HL-60/S4 (cell line): ENCODE measurements around the gene USH2A.
"Not testable (repeated sequence)": the region's sequence is repeated elsewhere in the genome, so short reads cannot be mapped to it uniquely, and the experiment has no call there.

Experiments used
- in situ Hi-C: fragments of 300-500 bp; cut with MboI; formaldehyde crosslinking; loops from 2 replicates; pipeline ENCODE4 v1.14.3; 2022; ENCODE audit warnings: low sequenced_read_pairs

Gene USH2A

GRCh38 chr1:216145451-216146018, 277.7 kb downstream of the USH2A start:
- in situ Hi-C loops: not testable (repeated sequence)

DNA sequence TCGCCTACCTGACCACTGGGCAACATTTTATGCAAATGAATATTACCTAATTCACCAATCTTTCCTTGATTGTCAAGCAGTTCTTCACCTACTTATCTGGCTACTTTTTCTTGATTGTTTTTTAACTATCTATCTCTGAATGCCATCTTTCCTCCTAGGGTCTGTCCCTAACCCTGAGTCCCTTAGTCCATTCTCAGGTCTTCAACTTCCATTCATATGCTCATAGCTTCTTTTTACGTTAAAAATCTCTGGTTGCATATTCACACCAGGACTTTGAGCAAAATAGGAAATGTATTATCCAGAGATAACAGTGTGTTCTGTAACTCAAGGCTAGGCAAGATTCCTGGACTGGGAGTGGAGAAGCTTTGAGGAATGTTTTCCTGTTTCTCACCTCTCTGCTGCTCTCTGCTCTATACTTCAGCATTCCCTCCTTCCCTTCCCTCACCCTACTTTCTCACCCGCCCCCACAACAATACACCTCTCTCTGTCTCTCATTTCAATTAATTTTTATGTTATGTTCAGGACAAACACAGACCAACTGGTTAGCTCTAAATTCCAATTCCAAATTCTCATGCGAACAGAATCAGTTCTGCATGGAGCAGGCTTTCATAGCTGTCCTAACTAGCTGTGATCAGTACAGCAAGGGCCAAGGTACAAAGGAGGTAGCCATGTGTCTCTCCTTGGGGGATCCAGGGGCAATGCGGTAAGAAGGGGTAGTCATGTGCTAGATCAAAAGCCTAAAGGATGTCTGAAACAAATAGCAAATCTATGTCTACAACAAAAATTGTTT, 278.4 kb downstream of the USH2A start:
- in situ Hi-C loops: no loop called here

DNA sequence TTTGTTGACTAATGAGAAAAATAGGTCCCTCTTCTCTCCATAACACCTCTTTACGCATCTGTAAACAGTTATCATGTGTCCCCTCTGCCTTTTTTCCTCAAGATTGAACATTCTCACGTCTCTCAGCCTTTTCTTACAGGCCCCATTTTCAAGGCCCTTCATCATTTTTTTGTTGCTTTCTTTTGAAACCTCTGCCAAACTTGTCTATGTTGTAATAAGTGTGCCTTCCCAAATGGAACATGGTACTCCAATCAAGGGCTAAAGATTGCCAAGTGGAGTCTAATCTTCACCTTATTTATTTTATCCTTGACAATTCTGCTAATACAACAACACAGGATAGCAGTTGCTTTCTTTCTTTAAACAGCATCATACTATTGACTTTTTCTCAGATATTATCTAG, 280.3 kb downstream of the USH2A start:
- in situ Hi-C loops: no loop called here

GRCh38 chr1:216140730-216141524, 282.3 kb downstream of the USH2A start:
- in situ Hi-C loops: no loop called here

DNA sequence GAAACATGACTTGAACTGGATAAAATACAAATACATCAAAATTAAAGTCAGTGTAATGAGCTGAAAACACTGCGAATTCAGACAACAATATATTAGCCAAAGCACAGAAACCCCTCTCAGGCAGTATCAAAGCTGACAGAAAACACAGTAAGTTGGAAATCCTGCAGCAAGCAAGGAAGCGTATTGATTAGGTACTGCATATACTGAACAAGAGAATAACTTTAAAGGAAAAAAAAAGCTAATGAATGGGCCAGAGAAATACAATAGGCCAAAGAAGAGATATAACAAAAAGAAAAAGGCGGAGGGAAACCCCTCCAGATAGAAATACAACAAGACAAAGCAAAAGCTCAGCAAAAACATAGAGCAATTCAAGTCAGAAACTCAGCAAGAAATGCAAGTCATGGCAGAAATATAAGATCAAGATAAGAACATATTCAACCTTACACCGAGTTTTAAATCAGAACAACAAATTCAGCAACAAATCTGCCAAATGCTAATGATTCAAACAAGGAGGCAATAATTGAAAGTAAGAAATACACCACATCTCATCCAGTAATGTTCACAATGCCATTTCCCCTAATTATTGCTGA, 299.0 kb downstream of the USH2A start:
- in situ Hi-C loops: no loop called here

DNA sequence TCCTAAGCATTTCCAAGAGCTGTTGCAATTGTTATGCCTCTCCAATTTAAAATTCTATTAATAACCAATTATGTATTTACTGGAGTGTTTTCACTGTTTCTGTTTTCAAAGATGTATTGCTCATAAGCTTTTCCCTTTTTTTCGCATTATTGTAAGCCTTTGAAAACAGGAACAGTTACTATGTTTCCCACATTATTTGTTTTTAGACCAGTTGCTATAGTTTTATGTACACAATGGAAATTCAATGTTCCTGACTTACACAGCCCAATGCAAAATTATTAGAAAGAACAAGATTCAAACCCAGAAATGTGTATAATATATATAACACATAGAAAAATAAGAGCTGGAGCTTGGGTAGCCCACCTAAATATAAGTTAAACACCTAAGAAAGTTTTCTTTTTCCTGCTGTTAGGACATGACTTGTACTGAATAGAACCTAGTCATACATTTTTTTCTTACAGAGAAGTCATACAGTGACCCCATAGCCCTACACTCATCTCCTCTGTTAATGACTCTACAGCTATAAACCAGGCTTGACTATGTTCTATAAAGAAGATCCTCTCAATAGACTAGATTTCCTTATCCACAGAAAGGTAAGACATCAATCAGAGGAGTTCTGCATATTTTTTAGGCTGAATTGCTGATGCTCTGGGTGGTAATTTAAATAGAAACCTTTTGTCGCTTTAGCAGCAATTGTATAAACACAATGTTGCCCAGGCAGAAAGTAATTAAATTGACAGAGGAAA, 299.6 kb downstream of the USH2A start:
- in situ Hi-C loops: no loop called here

DNA sequence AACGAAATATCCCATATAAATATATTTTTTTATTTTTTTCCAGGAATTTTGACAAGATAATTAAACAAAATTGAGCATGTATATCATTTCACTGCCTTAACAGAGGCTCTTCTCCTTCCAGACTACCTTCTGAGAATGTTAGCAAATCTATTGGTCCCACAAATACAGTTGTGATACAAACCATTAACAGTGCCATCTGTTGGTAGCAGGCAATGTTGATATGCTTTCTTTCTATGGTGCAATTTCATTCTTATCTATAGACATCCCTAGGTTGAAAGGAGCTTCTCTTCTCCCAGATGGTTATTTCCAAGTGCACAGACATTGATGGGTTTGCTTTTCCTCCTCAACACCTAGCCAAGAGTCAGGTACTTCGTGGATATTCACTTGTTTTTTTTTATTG, 303.6 kb downstream of the USH2A start:
- in situ Hi-C loops: no loop called here

DNA sequence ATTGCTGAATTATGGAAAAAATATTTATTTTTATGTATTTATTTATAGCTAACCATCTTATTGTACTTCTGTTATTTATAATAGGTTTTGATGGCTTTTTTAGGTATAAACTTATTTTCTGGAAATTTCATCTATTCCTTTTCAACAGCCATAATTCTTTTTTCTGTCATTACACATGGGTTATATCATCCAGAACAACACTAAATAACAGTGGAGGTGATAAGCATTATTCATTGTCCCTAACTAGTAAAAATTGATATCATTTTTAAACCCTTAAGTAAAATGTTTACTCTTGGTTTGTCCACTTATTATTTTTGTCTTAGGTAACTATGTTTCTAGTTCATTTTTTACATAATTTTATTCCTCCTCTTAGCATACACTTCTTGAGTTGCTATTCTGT, 309.1 kb downstream of the USH2A start:
- in situ Hi-C loops: no loop called here

DNA sequence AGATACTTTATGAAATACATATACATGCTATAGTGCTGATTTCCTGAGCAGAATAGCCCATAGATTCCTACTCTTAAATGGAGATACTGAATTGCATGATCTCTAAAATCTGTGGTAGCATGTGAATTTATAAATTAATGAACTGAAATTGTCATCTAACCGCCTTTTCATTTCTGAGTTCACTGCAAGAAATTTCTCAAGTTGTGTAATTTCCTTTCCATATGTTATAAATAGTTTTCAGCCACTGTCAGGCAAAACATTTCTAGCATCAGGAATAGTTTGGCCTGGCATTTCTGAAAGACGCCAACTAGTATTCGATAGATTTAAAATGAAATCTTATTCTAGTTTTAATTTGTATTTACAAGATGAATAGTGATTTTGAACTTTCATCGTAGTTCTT, 310.1 kb downstream of the USH2A start:
- in situ Hi-C loops: no loop called here

GRCh38 chr1:216111842-216112241, 311.4 kb downstream of the USH2A start:
- in situ Hi-C loops: no loop called here

DNA sequence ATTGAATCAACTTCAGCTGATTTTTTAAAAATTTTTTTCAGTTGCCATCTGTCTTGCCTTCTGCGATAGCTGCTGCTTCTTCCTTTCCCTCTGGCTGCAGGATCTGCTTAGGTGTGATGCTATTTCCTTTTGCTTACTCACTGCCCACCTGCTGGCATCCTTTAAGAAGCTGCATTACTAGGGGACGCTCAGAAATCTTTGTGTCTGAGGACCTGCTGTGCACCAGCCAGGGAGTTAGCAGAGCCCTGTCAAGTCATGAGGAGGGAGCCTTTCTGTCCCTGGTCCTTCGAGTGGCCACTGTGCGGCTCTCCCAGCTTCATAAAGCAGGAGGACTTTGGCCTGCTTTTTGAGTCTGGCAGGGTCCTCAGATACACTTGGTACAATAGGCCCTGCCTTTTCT, 327.8 kb downstream of the USH2A start:
- in situ Hi-C loops: no loop called here

GRCh38 chr1:216090556-216090955, 332.7 kb downstream of the USH2A start:
- in situ Hi-C loops: no loop called here

- in situ Hi-C loops: no loop called here
Observed at GRCh38 chr1:216086678-216087077, 336.6 kb downstream of the USH2A start.

GRCh38 chr1:216081445-216081844, 341.8 kb downstream of the USH2A start:
- in situ Hi-C loops: no loop called here

- in situ Hi-C loops: no loop called here
Observed at GRCh38 chr1:216076751-216077150, 346.5 kb downstream of the USH2A start.

DNA sequence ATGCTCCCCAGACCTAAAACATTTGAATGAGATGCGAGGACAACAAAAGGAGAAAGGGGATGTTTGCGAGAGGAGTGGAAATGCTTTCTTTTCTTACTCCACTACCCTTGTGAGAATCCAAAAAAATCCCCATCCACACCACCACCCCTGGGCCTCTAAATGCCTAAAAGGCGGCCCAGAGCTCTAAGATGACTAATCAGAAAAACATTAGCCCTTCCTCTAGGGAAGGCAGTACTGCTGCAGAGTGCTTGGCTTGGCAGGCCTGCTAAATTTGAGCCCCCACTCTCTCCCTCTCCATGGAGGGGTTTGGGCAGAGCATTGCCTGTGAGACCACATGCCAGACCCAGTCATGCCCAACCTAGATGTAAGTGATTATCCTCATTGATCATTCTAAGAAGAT, 347.9 kb downstream of the USH2A start:
- in situ Hi-C loops: no loop called here

DNA sequence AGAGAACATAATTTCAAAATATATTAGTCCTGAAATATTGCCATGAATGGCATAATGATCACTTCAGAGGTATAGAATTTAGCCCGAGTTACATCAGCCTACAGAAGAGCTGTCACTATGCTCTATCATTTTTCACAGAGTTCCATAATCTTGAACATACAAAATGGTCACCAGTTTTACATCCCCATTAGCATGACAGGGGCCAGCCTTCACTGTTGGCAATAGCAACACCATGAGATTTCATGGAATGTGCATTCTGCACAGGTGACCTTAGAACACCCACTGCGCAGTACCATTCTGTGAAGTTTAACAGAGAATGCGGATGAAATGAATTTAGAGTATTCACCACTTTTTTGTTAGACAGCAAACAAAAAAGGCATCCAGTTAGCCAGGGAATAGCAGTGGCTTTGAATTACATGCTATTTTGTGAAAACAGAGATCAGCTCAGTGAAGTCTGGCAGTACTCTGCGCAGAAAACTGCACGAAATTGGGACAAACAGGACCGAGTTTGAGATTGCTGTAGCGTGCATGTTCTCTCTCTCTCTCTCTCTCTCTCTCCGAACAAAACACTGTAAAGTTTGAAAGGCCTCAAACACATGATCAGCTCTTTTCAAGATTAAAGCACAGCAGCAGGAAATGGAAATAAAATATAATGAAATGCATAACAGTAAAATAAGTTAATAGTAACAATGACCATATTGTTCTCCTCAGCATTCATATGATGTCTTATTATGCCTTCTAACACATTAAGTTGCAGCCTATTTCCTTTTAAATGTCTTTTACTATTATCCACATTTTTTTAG, 349.3 kb downstream of the USH2A start:
- in situ Hi-C loops: no loop called here

- in situ Hi-C loops: no loop called here
Observed at GRCh38 chr1:216071262-216071661, 352.0 kb downstream of the USH2A start.

DNA sequence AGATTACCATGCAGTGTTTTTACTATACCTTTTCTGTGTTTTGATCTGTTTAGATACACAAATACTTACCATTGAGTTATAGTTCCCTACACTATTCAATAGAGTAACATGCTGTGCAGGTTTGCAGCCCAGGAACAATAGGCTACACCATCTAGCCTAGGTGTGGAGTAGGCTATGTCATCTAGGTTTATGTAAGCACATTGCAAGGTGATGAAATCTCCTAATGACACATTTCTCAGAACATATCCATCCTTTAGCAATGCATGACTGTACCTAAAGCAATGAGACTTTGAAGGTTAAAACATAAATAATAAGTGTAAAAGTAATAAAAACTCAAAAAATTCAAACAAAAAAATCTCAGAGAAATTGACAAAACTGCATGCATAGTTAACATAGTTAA, 358.6 kb downstream of the USH2A start:
- in situ Hi-C loops: no loop called here

DNA sequence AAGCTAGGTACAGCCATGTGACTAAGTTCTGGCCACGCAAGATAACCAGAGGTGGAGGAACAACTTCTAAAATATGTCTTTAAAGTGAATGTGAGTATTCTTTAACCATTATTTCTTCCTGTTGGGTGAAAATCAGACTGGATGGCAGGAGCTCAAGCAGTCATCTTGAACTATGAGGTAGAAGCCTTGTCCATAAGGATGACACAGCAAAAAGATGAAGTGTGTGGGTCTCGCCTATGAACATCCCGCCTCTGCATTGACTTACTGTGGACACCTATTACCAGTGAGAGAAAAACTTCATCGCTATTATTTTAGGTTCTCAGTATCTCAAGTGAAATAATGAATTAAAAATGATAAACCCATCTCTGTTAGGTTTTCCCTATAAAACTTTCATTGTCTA, 365.3 kb downstream of the USH2A start:
- in situ Hi-C loops: no loop called here
